Measurements from ENCODE around the gene GOLGA8A. TPM values are rescaled to one million over a fixed set of nuclear protein-coding genes. Genes with fewer than 3 reads are reported as not detected.

Gene GOLGA8A
- total RNA-seq, 2 donors from 2014 or later = 65.6 to 124 TPM

DNA sequence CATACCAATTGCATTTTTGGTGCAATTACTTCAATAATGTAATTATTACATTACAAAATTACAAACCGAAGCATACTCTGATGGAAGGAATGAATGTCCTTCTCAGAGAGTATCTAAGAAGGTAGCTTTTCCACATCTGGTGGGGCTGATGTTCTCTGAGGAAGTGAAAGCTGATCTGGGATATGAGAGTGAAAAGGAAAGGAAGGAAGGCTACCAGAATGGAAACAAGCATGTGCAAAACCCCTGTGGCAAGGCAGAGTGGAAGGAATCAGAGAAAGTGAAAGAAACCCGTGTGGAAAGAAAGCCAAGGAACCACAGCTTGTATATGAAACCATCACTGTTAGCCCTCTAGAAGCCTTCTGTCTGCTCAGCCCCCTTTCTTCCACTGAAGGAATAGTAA lies 35.3 kb upstream of the GOLGA8A start:
- H3K4me1 ChIP-seq = no peaks in the 10 kb centered on the region
- H3K9me3 ChIP-seq = no peaks in the 10 kb centered on the region
- TF ChIP-seq, protein P1, sequence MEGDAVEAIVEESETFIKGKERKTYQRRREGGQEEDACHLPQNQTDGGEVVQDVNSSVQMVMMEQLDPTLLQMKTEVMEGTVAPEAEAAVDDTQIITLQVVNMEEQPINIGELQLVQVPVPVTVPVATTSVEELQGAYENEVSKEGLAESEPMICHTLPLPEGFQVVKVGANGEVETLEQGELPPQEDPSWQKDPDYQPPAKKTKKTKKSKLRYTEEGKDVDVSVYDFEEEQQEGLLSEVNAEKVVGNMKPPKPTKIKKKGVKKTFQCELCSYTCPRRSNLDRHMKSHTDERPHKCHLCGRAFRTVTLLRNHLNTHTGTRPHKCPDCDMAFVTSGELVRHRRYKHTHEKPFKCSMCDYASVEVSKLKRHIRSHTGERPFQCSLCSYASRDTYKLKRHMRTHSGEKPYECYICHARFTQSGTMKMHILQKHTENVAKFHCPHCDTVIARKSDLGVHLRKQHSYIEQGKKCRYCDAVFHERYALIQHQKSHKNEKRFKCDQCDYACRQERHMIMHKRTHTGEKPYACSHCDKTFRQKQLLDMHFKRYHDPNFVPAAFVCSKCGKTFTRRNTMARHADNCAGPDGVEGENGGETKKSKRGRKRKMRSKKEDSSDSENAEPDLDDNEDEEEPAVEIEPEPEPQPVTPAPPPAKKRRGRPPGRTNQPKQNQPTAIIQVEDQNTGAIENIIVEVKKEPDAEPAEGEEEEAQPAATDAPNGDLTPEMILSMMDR (IDR thresholded peaks at IDR 0.05) = no peak
- TF ChIP-seq POLR2A (IDR thresholded peaks at IDR 0.05) = no peak
- ATAC-seq = no peak
- H3K36me3 ChIP-seq (replicated peaks in 1 of 2; ENCODE audit: insufficient read depth in 1 of 2, low read depth in 2 of 2) = no peaks in the 10 kb centered on the region
- no peak overlapping the region for H3K27ac ChIP-seq
- H3K4me3 ChIP-seq = no peak overlapping the region
- no peaks in the 10 kb centered on the region for H3K27me3 ChIP-seq
- no peak for DNase-seq
- 43 to 60% methylated on average over 2 of the region's 2 CpGs for WGBS, 2 donors
- intact Hi-C loops (cut with DNase I) = no loop called here

DNA sequence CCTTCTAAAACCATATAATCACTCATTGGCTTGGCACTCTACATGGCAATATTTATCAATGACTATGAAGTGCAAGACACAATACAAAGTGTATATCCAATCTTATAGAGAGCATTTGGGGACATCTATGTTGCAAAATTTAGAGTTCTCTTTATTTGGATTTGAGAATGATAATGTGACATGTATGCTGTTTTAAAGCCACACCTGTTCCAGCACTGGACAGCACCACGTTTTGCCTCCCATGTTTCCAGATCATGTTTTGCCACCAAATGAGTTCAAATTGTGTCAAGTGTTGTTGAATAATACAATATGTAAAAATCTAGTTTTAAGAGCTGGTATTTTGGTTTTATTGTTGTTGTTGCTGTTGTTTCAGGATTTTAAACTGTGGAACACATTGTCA lies 33.3 kb upstream of the GOLGA8A start:
- H3K9me3 ChIP-seq = no peaks in the 10 kb centered on the region
- 17 to 36% methylated on average over 1 of the region's 1 CpG for WGBS, 2 donors
- no peaks in the 10 kb centered on the region for H3K4me1 ChIP-seq
- H3K36me3 ChIP-seq (replicated peaks in 1 of 2; ENCODE audit: insufficient read depth in 1 of 2, low read depth in 2 of 2) = no peaks in the 10 kb centered on the region
- no peak overlapping the region for H3K27ac ChIP-seq
- ATAC-seq (no peak), DNase-seq (no peak)
- no peak overlapping the region for H3K4me3 ChIP-seq
- no peaks in the 10 kb centered on the region for H3K27me3 ChIP-seq
- intact Hi-C loops (cut with DNase I) = no loop called here
- TF ChIP-seq, protein P1 (IDR thresholded peaks at IDR 0.05) = no peak
- no peak for TF ChIP-seq POLR2A (IDR thresholded peaks at IDR 0.05)

DNA sequence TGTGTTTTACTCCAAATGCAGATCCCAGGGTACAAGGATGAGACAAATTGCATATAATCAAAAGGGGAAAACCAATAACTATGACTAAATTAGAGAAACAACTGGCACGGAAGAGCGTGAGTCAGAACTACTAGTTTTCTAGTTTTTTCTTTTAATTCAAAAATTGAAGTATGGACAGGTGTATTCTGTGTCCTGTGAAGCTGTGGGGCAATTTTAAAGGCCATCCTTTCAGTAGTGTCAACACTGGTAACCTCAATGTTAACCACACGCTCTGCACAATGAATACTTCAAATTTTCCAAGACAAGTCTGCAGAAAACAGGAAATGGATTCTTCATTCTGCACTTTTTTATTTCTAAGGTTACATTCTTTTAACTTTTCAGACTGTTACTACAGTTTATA lies 32.5 kb upstream of the GOLGA8A start:
- H3K27ac ChIP-seq = no peak overlapping the region

DNA sequence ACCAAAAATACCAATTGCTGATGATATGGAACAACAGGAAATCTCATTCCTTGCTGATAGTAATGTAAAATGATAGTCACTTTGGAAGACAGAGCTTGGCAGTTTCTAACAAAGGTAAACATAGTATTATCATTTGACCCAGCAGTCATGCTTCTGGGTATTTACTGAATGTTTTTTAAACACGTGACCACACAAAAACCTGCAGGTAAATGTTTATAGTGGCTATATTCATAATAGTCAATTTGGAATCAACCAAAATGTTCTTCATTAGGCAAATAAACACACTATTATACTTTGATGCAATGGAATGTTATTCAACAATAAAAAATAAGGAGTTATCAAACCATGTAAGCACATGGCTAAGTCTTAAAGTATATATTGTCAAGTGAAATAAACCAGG lies 24.1 kb upstream of the GOLGA8A start:
- intact Hi-C loops (cut with DNase I) = no loop called here
- Histone ChIP-seq H3K4me1 (no peaks in the 10 kb centered on the region), H3K27ac (no peak overlapping the region), H3K9me3 (no peaks in the 10 kb centered on the region), H3K4me3 (no peak overlapping the region), H3K36me3 (replicated peaks in 1 of 2; ENCODE audit: insufficient read depth in 1 of 2, low read depth in 2 of 2) (no peaks in the 10 kb centered on the region), H3K27me3 (no peaks in the 10 kb centered on the region)
- ATAC-seq = no peak
- 20 to 26% methylated on average over 1 of the region's 1 CpG for WGBS, 2 donors
- no peak for DNase-seq
- TF ChIP-seq, protein P1 (IDR thresholded peaks at IDR 0.05) = no peak
- TF ChIP-seq POLR2A (IDR thresholded peaks at IDR 0.05) = no peak

More for the DNA sequence above, 32.5 kb upstream of the GOLGA8A start:
- ATAC-seq (no peak), DNase-seq (no peak)
- Histone ChIP-seq H3K36me3 (replicated peaks in 1 of 2; ENCODE audit: insufficient read depth in 1 of 2, low read depth in 2 of 2) (no peaks in the 10 kb centered on the region), H3K4me1 (no peaks in the 10 kb centered on the region), H3K9me3 (no peaks in the 10 kb centered on the region), H3K4me3 (no peak overlapping the region), H3K27me3 (no peaks in the 10 kb centered on the region)
- intact Hi-C loops (cut with DNase I) = no loop called here
- no peak for TF ChIP-seq POLR2A (IDR thresholded peaks at IDR 0.05)
- TF ChIP-seq, protein P1 (IDR thresholded peaks at IDR 0.05) = no peak
- 66 to 78% methylated on average over 3 of the region's 3 CpGs for WGBS, 2 donors

DNA sequence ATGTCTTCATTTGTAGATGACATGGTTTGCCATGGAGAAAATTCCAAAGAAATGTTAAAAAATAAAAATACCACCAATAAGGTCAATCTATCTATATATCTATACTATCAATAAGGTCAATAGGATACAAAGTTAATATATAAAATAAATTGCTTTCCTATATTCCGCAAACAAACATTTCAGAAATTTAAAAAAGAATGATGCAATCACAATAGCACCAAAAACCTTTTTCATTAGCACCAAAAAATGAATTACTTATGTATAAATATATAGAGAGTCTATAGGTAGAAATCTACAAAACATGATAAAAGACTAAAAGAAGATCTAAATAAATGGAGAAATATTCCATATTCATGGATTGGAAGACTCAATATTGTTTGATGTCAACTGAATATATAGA lies 22.8 kb upstream of the GOLGA8A start:
- H3K27ac ChIP-seq = no peak overlapping the region
- no peaks in the 10 kb centered on the region for H3K27me3 ChIP-seq
- intact Hi-C loops (cut with DNase I) = no loop called here
- TF ChIP-seq POLR2A (IDR thresholded peaks at IDR 0.05) = no peak
- TF ChIP-seq, protein P1 (IDR thresholded peaks at IDR 0.05) = no peak
- no peak overlapping the region for H3K4me3 ChIP-seq
- no peaks in the 10 kb centered on the region for H3K36me3 ChIP-seq (replicated peaks in 1 of 2; ENCODE audit: insufficient read depth in 1 of 2, low read depth in 2 of 2)
- H3K9me3 ChIP-seq = no peaks in the 10 kb centered on the region
- no peaks in the 10 kb centered on the region for H3K4me1 ChIP-seq
- WGBS, 2 donors = 85 to 91% methylated on average over 1 of the region's 1 CpG
- DNase-seq = no peak
- ATAC-seq = no peak

Measured in body of pancreas (tissue), 4 donors.